ENCODE data around the gene SIN3B. TPM values are rescaled to one million over a fixed set of nuclear protein-coding genes. Genes with fewer than 3 reads are reported as not detected.

Gene SIN3B
- polyA plus RNA-seq, 1 donor from 2014 or later, result 31.2 TPM

DNA sequence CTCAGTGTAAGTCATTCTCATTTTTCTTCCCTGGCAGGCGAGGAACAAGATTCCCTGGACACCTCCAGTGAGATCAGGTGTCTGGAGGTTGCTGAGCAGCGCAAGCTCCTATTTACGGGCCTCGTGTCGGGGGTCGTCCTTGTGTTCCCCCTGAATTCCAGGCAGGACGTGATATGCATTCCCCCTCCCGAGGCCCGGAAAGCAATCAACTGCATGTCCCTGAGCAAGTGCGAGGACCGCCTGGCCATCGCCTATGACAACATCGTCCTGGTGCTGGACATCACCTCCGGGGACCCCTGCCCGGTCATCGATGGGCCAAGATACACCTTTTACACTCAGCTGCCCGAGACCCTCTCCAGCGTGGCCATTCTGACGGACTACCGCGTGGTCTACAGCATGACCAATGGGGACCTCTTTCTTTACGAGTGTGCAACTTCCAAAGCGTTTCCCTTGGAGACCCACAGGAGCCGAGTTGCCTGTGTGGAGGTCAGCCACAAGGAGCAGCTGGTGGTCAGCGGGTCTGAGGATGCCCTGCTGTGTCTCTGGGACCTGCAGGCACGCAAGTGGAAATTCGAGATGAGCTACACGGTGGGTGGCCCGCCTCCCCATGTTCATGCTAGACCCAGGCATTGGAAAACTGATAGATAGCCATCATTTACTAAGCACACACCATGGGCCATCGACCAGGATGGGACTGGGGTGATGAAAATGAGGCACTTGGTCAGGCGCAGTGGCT is 21.5 kb upstream of the SIN3B start:
- no peaks in the 10 kb centered on the region for H3K9me3 ChIP-seq (ENCODE audit: low read length)
- no peaks in the 10 kb centered on the region for H3K9me2 ChIP-seq (ENCODE audit: insufficient read depth, low read length)
- no peak overlapping the region for H3K9ac ChIP-seq (ENCODE audit: low read length)
- H3K4me3 ChIP-seq (ENCODE audit: low read length), result no peak overlapping the region
- H3F3A ChIP-seq (ENCODE audit: insufficient read depth, low read length, poor library complexity, severe bottlenecking), result no peaks in the 10 kb centered on the region
- no peak for TF ChIP-seq SMC3 (conservative IDR thresholded peaks at IDR 0.05; ENCODE audit: poor library complexity)
- H3K27me3 ChIP-seq (ENCODE audit: insufficient read depth, low read depth, low read length), result no peaks in the 10 kb centered on the region
- no peak overlapping the region for H3K4me2 ChIP-seq (ENCODE audit: low read length)
- no peaks in the 10 kb centered on the region for H4K20me1 ChIP-seq (ENCODE audit: insufficient read depth)
- H3K36me3 ChIP-seq (ENCODE audit: insufficient read depth, low read length), result no peaks in the 10 kb centered on the region
- no peaks in the 10 kb centered on the region for H3K79me2 ChIP-seq (replicated peaks; ENCODE audit: insufficient read depth, low read length)
- no peak overlapping the region for H2AFZ ChIP-seq (ENCODE audit: low read depth, low read length)
- no peak overlapping the region for H3K27ac ChIP-seq (ENCODE audit: low read length)

DNA sequence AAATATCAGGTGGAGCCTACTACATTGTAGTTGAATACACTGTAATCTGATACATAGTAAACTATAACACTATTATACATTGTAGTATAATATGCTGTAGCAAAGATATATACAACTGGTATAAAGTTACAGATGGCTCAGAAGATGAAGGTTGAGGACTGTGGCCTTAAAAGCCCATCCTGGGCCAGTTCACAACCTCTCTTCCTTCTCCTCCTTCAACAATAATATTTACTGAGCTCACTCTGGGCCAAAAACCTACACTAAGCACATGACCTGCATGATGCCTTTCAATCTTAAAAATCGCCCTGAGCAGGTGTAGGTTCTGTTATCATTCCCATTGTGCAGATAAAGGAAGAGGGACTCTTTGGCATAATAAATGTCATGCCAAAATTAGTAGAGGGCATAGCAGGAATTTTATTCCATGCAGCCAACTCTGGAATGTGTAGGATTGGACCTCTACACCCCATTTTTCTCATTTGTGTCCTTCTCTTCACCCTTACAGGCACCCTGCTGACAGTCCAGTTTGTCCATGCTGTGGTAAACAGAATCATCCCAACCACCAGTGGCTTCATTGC is 14.6 kb upstream of the SIN3B start:
- H3K4me2 ChIP-seq (ENCODE audit: low read length), result no peak overlapping the region
- TF ChIP-seq SMC3 (conservative IDR thresholded peaks at IDR 0.05; ENCODE audit: poor library complexity) (no peak), POLR2AphosphoS5 (IDR thresholded peaks at IDR 0.05) (no peak), TAF1 (IDR thresholded peaks at IDR 0.05; ENCODE audit: low read depth) (no peak), EP300 (conservative IDR thresholded peaks at IDR 0.05; ENCODE audit: poor library complexity, severe bottlenecking) (no peak), EZH2 (IDR thresholded peaks at IDR 0.05; ENCODE audit: borderline replicate concordance, insufficient read depth, low read length, poor library complexity, severe bottlenecking) (no peak), RAD21 (conservative IDR thresholded peaks at IDR 0.05) (no peak)
- TF ChIP-seq, protein P1, sequence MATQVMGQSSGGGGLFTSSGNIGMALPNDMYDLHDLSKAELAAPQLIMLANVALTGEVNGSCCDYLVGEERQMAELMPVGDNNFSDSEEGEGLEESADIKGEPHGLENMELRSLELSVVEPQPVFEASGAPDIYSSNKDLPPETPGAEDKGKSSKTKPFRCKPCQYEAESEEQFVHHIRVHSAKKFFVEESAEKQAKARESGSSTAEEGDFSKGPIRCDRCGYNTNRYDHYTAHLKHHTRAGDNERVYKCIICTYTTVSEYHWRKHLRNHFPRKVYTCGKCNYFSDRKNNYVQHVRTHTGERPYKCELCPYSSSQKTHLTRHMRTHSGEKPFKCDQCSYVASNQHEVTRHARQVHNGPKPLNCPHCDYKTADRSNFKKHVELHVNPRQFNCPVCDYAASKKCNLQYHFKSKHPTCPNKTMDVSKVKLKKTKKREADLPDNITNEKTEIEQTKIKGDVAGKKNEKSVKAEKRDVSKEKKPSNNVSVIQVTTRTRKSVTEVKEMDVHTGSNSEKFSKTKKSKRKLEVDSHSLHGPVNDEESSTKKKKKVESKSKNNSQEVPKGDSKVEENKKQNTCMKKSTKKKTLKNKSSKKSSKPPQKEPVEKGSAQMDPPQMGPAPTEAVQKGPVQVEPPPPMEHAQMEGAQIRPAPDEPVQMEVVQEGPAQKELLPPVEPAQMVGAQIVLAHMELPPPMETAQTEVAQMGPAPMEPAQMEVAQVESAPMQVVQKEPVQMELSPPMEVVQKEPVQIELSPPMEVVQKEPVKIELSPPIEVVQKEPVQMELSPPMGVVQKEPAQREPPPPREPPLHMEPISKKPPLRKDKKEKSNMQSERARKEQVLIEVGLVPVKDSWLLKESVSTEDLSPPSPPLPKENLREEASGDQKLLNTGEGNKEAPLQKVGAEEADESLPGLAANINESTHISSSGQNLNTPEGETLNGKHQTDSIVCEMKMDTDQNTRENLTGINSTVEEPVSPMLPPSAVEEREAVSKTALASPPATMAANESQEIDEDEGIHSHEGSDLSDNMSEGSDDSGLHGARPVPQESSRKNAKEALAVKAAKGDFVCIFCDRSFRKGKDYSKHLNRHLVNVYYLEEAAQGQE (IDR thresholded peaks at IDR 0.05; ENCODE audit: borderline replicate concordance), result no peak
- TF ChIP-seq, protein P2, sequence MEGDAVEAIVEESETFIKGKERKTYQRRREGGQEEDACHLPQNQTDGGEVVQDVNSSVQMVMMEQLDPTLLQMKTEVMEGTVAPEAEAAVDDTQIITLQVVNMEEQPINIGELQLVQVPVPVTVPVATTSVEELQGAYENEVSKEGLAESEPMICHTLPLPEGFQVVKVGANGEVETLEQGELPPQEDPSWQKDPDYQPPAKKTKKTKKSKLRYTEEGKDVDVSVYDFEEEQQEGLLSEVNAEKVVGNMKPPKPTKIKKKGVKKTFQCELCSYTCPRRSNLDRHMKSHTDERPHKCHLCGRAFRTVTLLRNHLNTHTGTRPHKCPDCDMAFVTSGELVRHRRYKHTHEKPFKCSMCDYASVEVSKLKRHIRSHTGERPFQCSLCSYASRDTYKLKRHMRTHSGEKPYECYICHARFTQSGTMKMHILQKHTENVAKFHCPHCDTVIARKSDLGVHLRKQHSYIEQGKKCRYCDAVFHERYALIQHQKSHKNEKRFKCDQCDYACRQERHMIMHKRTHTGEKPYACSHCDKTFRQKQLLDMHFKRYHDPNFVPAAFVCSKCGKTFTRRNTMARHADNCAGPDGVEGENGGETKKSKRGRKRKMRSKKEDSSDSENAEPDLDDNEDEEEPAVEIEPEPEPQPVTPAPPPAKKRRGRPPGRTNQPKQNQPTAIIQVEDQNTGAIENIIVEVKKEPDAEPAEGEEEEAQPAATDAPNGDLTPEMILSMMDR (IDR thresholded peaks at IDR 0.05; ENCODE audit: poor library complexity, severe bottlenecking), result no peak
- no peak overlapping the region for H3K4me3 ChIP-seq (ENCODE audit: low read length)
- no peak overlapping the region for H2AFZ ChIP-seq (ENCODE audit: low read depth, low read length)
- H3K9ac ChIP-seq (ENCODE audit: low read length), result no peak overlapping the region
- no peaks in the 10 kb centered on the region for H3K9me2 ChIP-seq (ENCODE audit: insufficient read depth, low read length)
- no peaks in the 10 kb centered on the region for H3K36me3 ChIP-seq (ENCODE audit: insufficient read depth, low read length)
- no peaks in the 10 kb centered on the region for H3K9me3 ChIP-seq (ENCODE audit: low read length)
- H3K27ac ChIP-seq (ENCODE audit: low read length), result no peak overlapping the region
- H3F3A ChIP-seq (ENCODE audit: insufficient read depth, low read length, poor library complexity, severe bottlenecking), result no peaks in the 10 kb centered on the region
- H4K20me1 ChIP-seq (ENCODE audit: insufficient read depth), result no peaks in the 10 kb centered on the region
- no peaks in the 10 kb centered on the region for H3K27me3 ChIP-seq (ENCODE audit: insufficient read depth, low read depth, low read length)
- no peaks in the 10 kb centered on the region for H3K79me2 ChIP-seq (replicated peaks; ENCODE audit: insufficient read depth, low read length)
